Endodermal cell (in vitro differentiated cells): ENCODE results near the gene EVI2A. TPM values are rescaled to one million over a fixed set of nuclear protein-coding genes. Genes with fewer than 3 reads are reported as not detected.

Experiments used
- DNase-seq: peaks from one replicate; pipeline ENCODE4 v3.0.0-alpha.2; 2017
- H3K27ac ChIP-seq: 2 replicates; pipeline ENCODE4 v1.5.1; 2013; ENCODE audit warnings: mild to moderate bottlenecking, low read depth, low read length, moderate library complexity
- H3K27me3 ChIP-seq: 2 replicates; pipeline ENCODE4 v1.6.1; 2013; ENCODE audit warnings: mild to moderate bottlenecking, low read length, moderate library complexity; ENCODE audit not compliant: insufficient read depth, control insufficient read depth, poor library complexity, severe bottlenecking
- H3K36me3 ChIP-seq: 2 replicates; pipeline ENCODE4 v1.7.0; 2013; ENCODE audit warnings: mild to moderate bottlenecking, low read length, moderate library complexity; ENCODE audit not compliant: control insufficient read depth, insufficient read depth
- H3K4me1 ChIP-seq: one replicate; pipeline ENCODE4 v1.7.0; 2013; ENCODE audit warnings: low read length; ENCODE audit not compliant: control insufficient read depth, insufficient read depth
- H3K4me3 ChIP-seq: 2 replicates; pipeline ENCODE4 v1.5.1; 2013; ENCODE audit warnings: mild to moderate bottlenecking, low read length, moderate library complexity
- H3K9ac ChIP-seq: 2 replicates; pipeline ENCODE4 v1.6.1; 2013; ENCODE audit warnings: mild to moderate bottlenecking, low read length, moderate library complexity; ENCODE audit not compliant: poor library complexity, severe bottlenecking; ENCODE audit errors: extremely low read depth
- H3K9me3 ChIP-seq: 2 replicates; pipeline ENCODE4 v1.6.1; 2013; ENCODE audit warnings: mild to moderate bottlenecking, low read length, moderate library complexity; ENCODE audit not compliant: control insufficient read depth
- H3K27ac Mint-ChIP-seq: 2 replicates; pipeline ENCODE4 v1.8.0; 2020; ENCODE audit warnings: mixed read lengths
- H3K27me3 Mint-ChIP-seq: 2 replicates; pipeline ENCODE4 v1.8.0; 2021; ENCODE audit warnings: mild to moderate bottlenecking, mixed read lengths; ENCODE audit not compliant: insufficient read depth
- H3K36me3 Mint-ChIP-seq: 2 replicates; pipeline ENCODE4 v1.8.0; 2020; ENCODE audit warnings: low read depth, mixed read lengths
- H3K4me1 Mint-ChIP-seq: 2 replicates; pipeline ENCODE4 v1.8.0; 2020; ENCODE audit warnings: mixed read lengths
- H3K4me3 Mint-ChIP-seq: 2 replicates; pipeline ENCODE4 v1.8.0; 2020; ENCODE audit warnings: mild to moderate bottlenecking, moderate library complexity, mixed read lengths
- H3K9me3 Mint-ChIP-seq: 2 replicates; pipeline ENCODE4 v1.8.0; 2020; ENCODE audit warnings: mild to moderate bottlenecking, mixed read lengths
- CTCF ChIP-seq: fragments of 200-600 bp; sonication (generic); conservative IDR thresholded peaks from 2 replicates; pipeline ENCODE4 v1.5.0; 2021; ENCODE audit warnings: antibody characterized with exemption, mild to moderate bottlenecking
- WGBS, 2 experiments: methylation state at CpG; one replicate each; pipeline versions ENCODE4 v1.1.5 to v1.1.7; 2013; ENCODE audit warnings: missing lambda C conversion rate in 2 of 2, mixed read lengths in 1 of 2; ENCODE audit not compliant: insufficient coverage in 1 of 2, insufficient read length in 1 of 2; 5-methylcytosine and 5-hydroxymethylcytosine counted together
- total RNA-seq, 2 donors: library from RNA; stranded (reverse); fragmentation: NEBNext Ultra II Directional in 1 of 2; extraction: Animal tissue kit (Norgen Biotek cat#: 25700) in 1 of 2; gene quantifications; 2 replicates in 1 of 2; 3 replicates in 1 of 2; pipeline ENCODE4 v1.2.1, GENCODE V29; 2021

Gene EVI2A
- total RNA-seq, 2 donors from 2014 or later, result not detected

DNA sequence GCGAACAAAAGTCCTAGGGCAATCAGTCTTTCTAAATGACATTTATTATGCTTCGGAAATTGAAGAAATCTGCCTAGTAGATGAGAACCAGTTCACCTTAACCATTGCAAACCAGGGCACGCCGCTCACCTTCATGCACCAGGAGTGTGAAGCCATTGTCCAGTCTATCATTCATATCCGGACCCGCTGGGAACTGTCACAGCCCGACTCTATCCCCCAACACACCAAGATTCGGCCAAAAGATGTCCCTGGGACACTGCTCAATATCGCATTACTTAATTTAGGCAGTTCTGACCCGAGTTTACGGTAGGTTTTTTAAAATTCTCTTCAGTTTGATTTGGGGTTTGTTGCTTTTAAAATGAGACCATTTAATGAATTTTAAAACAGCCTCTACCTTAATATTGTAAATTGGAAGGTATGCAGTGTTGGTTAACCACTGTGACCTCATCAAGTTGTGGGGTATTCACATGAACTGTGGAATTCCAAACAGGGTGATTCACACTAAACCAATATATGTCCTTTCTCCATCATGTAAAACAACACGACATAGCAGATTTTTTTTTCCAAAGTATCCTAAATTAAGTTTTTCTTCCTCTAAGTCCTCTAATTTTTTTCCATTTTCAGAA lies 6.2 kb upstream of the EVI2A start:
- Mint-ChIP-seq H3K4me3 (no peak overlapping the region), H3K27ac (peak overlapping the region; percentile 74), H3K9me3 (no peaks in the 10 kb centered on the region), H3K27me3 (no peaks in the 10 kb centered on the region), H3K36me3 (peaks cover 26% of the 10 kb centered on the region), H3K4me1 (no peaks in the 10 kb centered on the region)
- Histone ChIP-seq H3K27me3 (no peaks in the 10 kb centered on the region), H3K9me3 (no peaks in the 10 kb centered on the region), H3K36me3 (peaks cover 51% of the 10 kb centered on the region), H3K4me1 (no peaks in the 10 kb centered on the region), H3K9ac (no peak overlapping the region), H3K27ac (no peak overlapping the region), H3K4me3 (no peak overlapping the region)
- DNase-seq, result no peak
- 96 to 98% methylated on average over 6 to 12 of the region's 12 CpGs for WGBS, 2 experiments
- no peak for TF ChIP-seq CTCF

GRCh38 chr17:31323551-31323950 lies 2.1 kb upstream of the EVI2A start:
- Mint-ChIP-seq H3K27me3 (no peaks in the 10 kb centered on the region), H3K4me3 (no peak overlapping the region), H3K36me3 (peaks cover 28% of the 10 kb centered on the region), H3K4me1 (no peaks in the 10 kb centered on the region), H3K9me3 (no peaks in the 10 kb centered on the region), H3K27ac (no peak overlapping the region)
- DNase-seq, result no peak
- H3K27me3 ChIP-seq, result no peaks in the 10 kb centered on the region
- peaks cover 27% of the 10 kb centered on the region for H3K36me3 ChIP-seq
- no peaks in the 10 kb centered on the region for H3K9me3 ChIP-seq
- H3K27ac ChIP-seq, result no peak overlapping the region
- no peak overlapping the region for H3K9ac ChIP-seq
- TF ChIP-seq CTCF, result no peak
- H3K4me3 ChIP-seq, result no peak overlapping the region
- no peaks in the 10 kb centered on the region for H3K4me1 ChIP-seq

DNA sequence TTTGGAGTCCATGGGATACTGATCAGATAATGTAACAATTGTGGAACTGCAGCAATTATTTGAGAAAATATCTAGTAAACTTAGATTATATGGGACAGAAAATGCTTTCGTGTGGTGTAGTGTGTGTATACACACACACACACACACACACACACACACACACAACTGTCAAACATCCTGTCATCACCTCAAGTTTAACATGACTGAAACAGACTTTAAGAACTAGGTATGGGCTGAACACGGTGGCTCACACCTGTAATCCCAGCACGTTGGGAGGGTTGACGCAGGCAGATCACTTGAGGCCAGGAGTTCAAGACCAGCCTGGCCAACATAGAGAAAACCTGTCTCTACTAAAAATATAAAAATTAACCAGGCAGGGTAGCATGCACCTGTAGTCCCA lies 544 bp upstream of the EVI2A start:
- H3K27me3 ChIP-seq, result no peaks in the 10 kb centered on the region
- H3K4me1 ChIP-seq, result no peaks in the 10 kb centered on the region
- no peaks in the 10 kb centered on the region for H3K9me3 Mint-ChIP-seq
- H3K27ac Mint-ChIP-seq, result no peak overlapping the region
- H3K4me3 Mint-ChIP-seq, result no peak overlapping the region
- H3K36me3 Mint-ChIP-seq, result peaks cover 18% of the 10 kb centered on the region
- peaks cover 3% of the 10 kb centered on the region for H3K4me1 Mint-ChIP-seq
- H3K9ac ChIP-seq, result no peak overlapping the region
- TF ChIP-seq CTCF, result no peak
- H3K4me3 ChIP-seq, result no peak overlapping the region
- WGBS, 2 experiments, result 89 to 92% methylated on average over 3 of the region's 4 CpGs
- no peak for DNase-seq
- no peaks in the 10 kb centered on the region for H3K9me3 ChIP-seq
- no peak overlapping the region for H3K27ac ChIP-seq
- no peaks in the 10 kb centered on the region for H3K27me3 Mint-ChIP-seq
- H3K36me3 ChIP-seq, result peaks cover 15% of the 10 kb centered on the region
